ENCODE measurements around the gene SIK3.
"Not testable (repeated sequence)": the region's sequence is repeated elsewhere in the genome, so short reads cannot be mapped to it uniquely, and the experiment has no call there.

The SIK3 gene

GRCh38 chr11:117098269-117099232 is at the start of gene SIK3:
TSS of gene SIK3 (minus strand) at chr11:117098428. CDS start at chr11:117098415, 13 bp downstream.
- peak; percentile 81 for DNase-seq (ENCODE audit: low read depth)

DNA sequence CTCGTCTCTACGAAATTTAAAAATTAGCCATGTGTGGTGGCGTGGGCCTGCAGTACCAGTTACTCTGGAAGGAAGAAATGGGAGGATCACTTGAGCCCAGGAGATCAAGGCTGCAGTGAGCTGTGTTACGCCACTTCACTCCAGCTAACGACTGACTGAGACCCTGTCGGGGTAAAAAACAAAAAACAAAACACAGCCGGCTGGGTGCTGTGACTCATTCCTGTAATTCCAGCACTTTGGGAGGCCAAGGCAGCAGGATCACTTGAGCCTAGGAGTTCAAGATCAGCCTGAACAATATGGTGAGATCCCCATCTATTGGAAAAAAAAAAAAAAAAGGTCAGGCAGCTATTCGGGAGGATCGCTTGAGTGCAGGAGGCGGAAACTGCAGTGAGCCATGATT is 48.3 kb upstream of the SIK3 start:
- DNase-seq (ENCODE audit: low read depth): peak; percentile 52

DNA sequence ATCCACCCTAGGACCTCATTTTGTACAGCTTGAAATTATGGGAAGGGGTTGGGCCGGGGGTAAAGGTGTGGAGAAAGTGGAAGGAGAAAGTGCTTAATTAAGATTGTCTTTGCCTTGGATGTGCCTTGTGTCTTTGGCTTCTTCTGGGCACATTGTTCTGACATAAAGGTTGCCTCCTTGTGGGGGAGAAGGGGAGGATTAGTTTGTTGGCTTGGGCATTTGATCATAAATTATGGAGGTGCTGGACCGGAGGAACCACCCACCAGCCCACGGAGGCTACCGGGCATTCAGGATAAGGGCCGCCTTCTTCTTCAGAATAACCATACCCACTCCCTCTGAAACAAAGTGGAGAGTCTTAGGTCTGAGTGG is 47.1 kb upstream of the SIK3 start:
- DNase-seq (ENCODE audit: low read depth): peak; percentile 75

GRCh38 chr11:117144477-117145392 is 46.5 kb upstream of the SIK3 start:
- DNase-seq (ENCODE audit: low read depth): peak; percentile 85

DNA sequence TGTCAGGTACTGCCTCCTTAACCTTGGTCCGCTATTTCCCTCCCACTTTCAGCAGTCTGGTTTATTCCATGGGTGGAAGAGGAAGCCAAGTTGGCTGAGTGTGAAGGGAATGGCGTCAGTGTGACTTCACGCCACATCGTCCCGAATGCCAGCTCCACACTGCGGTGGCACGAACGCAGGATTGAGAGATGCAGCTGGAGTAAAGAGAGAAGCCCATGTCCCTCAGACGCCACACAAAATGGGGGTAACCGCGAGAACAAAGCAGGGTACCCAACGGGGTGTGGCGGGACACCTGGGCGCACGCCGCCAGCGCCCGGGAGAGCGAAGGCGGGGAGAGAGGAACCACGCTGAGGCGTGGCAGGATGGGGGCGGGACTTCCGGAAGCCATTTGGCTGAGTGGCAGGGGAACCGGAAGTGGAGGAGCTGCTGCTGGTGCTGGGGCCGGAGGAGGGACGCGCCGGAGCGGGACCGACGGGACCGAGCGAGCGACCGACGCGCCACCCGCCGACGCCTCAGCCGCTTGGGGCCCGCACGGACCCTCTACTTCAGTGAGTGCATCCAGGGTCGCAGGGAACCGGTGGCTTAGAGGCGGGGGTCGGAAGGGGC is 45.7 kb upstream of the SIK3 start, which contains the start of gene PAFAH1B2:
PAFAH1B2 (plus strand) TSS at position 417 of the 606 bp plus-strand sequence. CDS start 8,161 bp downstream, outside the sequence.
- peak; percentile 84 for DNase-seq (ENCODE audit: low read depth)

GRCh38 chr11:117143390-117143789 is 45.2 kb upstream of the SIK3 start:
- DNase-seq (ENCODE audit: low read depth): peak; percentile 59

DNA sequence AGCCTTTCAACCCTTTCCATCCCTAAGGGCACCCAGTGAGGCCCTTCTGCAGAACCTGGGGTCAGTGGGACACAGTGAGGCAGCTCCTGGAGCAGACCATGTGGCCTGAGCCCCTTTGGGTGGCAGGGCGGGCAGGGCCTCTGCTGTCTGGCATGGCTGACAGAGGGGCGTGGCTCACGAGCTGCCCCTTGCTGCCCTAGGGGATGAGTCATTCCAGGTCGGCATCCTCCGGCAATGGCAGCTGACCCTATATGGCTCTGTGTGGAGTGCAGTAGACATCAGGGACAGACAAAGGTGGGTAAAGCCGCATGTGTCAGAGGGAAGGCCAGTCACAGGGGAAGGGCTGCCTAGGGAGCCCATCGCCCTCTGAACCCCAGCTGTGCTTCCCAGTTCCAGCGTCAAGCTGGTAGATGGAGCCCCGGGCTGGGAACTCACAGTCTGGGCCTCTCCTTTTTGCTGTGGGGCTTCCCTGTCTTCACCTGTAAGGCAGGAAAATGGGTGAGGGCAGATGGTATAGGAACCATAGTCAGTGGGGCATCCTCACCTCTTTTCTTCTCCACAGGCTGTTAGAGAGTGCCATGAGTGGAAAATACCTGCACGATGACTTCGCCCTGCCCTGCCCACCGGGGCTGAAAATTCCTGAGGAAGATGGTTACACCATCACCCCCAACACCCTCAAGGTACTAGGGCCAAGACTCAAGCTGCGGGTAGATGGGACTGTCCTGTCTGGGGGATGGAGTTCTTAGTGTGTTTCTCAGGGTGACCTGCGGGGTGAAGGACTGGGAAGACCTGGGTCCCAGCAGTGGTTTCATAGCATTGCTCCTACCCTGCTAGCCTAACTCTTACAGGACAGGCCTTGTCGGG is 39.2 kb upstream of the SIK3 start:
- DNase-seq (ENCODE audit: low read depth): not testable (repeated sequence)

DNA sequence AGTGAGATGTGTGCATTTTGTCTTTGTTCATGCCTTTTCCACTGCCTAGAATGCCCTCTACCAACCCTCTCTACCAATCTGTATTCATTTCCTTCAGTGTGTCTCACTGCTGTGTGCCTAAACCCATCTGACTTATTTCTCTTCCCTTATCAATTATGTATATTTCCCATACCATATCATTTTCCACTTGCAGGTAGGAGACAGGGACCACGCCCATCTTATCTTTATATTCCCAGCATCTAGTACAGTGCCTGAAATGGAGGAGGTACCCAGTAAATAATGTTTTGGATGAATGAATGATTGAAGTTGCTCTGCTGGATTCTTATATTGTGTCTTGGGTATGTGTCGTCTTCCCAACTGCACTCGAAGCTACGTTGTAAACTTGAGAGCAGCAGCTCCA is 36.8 kb upstream of the SIK3 start:
- not testable (repeated sequence) for DNase-seq (ENCODE audit: low read depth)

DNA sequence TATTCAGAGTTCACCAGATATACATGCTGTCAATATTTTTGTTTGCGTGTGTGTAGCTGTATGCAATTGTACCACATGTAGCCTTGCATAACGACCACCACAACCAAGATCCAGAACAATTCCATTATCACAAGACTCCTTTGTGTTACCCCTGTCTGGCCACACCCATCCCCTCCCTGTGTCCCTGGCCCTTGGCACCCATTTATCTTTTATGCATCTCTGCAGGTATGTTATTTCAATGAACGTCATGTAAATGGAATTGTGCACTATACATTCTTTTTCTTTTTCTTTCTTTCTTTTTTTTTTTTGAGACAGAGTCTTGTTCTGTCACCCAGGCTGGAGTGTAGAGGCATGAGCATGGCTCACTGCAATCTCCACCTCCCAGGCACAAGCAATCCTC is 36.2 kb upstream of the SIK3 start:
- DNase-seq (ENCODE audit: low read depth): no peak

DNA sequence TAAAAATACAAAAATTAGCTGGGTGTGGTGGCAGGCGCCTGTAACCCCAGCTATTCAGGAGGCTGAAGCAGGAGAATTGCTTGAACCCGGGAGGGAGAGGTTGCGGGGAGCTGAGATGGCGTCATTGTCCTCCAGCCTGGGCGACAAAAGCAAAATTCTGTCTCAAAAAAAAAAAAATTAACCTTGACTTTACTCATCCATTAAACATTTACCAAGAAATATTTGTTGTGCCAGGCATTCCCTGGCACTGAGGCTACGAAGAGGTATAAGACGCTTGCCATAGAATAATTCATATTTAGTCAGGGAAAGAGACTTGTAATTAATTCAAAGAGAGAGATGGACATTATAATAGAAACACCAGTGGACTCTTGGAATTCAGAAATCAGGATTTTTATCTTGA is 32.7 kb upstream of the SIK3 start:
- no peak for DNase-seq (ENCODE audit: low read depth)

- not testable (repeated sequence) for DNase-seq (ENCODE audit: low read depth)
Observed at GRCh38 chr11:117130396-117130795, 32.2 kb upstream of the SIK3 start.

GRCh38 chr11:117128289-117128688 is 30.1 kb upstream of the SIK3 start:
- DNase-seq (ENCODE audit: low read depth): no peak

DNA sequence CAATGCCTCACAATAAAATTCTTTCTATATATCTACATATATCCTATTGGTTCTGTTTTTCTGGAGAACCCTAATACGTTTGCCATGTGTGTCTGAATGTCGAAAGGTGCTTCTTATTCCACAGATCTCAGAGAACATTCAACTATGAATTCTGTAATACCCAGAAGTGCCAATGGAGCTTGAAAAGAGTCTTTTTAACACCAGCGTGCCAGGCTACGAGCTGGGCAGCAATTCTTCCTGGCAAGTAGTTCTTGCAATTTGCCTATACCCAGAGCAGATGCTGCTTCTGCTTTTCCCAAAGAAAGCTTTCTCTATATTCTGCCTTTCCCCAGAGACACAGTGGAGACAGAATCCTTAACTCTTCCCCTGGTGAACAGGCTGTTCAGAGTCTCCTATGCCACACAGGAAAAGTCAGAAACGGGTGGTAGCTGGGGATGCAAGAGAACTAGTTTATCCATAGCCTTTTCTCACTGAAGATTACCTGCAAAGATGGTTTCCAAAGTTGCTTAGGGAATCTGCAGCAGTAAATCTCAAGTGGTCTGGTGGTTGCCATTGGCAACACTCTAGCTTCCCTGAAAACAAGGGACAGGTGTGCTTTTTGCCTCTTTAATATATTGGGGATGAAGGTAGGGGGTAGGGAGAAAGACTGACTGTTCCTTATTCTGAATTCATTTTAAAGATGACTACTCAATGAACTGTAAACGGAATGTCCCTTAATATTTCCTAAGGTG is 29.1 kb upstream of the SIK3 start:
- no peak for DNase-seq (ENCODE audit: low read depth)

GRCh38 chr11:117126223-117126965 is 28.2 kb upstream of the SIK3 start:
- no peak for DNase-seq (ENCODE audit: low read depth)

DNA sequence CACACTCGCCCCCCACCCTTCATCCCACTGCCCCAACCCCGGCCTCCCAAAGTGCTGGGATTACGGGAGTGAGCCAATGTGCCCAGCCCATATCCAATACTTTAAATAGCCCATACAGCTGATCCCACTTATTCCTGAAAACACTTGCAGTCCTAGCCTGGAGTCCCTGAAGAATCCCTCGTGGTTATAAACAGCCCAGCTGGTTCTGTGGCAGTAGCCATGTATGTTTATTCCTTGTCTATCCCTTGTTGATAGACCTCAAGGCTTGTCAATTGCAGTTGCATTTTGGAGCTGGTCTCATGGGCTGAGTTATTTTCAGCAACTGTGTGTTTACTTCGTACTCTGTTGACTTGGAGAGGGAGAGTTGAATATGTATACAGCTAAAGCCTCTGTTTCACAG is 24.3 kb upstream of the SIK3 start:
- no peak for DNase-seq (ENCODE audit: low read depth)

GRCh38 chr11:117121176-117121575 is 22.9 kb upstream of the SIK3 start:
- no peak for DNase-seq (ENCODE audit: low read depth)

- DNase-seq (ENCODE audit: low read depth): no peak
Observed at GRCh38 chr11:117117681-117118080, 19.5 kb upstream of the SIK3 start.

- not testable (repeated sequence) for DNase-seq (ENCODE audit: low read depth)
Observed at GRCh38 chr11:117112939-117113338, 14.7 kb upstream of the SIK3 start.

- DNase-seq (ENCODE audit: low read depth): not testable (repeated sequence)
Observed at GRCh38 chr11:117112497-117112896, 14.3 kb upstream of the SIK3 start.
